K562 (cell line): Measurements from ENCODE around the gene NAB1. TPM values are rescaled to one million over a fixed set of nuclear protein-coding genes. Genes with fewer than 3 reads are reported as not detected.

Experiments used
- ATAC-seq: fragments of 200-7000 bp; cut with Tn5 transposase; 3 replicates; pipeline ENCODE4 v1.9.1; 2020; ENCODE audit warnings: moderate library complexity
- BruUV-seq: library from RNA; stranded (reverse); fragments of 400-500 nt; replicated peaks from 2 replicates; lab custom pipeline; 2021; lab: Mats Ljungman, UMichigan
- CTCF ChIA-PET: fragments of 300-600 bp; formaldehyde crosslinking; extraction: SDS; loops from one replicate; lab custom pipeline; 2021; ENCODE audit warnings: low intra/inter-chr PET ratio; lab: Yijun Ruan, JAX
- POLR2A ChIA-PET: fragments of 300-600, 350-650 bp; sonication (Branson Sonifier 250); formaldehyde crosslinking; extraction: SDS; loops from one replicate; lab custom pipeline; 2021; ENCODE audit warnings: antibody characterized with exemption, inconsistent platforms; lab: Yijun Ruan, JAX
- DNase-seq, 4 experiments: peaks; one replicate each; pipeline versions ENCODE4 v3.0.0 to v3.0.0-alpha.2; 2011 to 2018; ENCODE audit warnings: low spot score in 3 of 4, mixed read lengths in 3 of 4; ENCODE audit errors: extremely low read depth in 1 of 4
- FAIRE-seq: peaks from 2 replicates; lab custom pipeline; 2011; peaks lifted over from hg19 to GRCh38; lab: Jason Lieb, UNC
- H2AFZ ChIP-seq: 2 replicates; pipeline ENCODE4 v1.6.0; 2011; ENCODE audit warnings: low read depth, low read length, control low read depth, inconsistent platforms
- H3K27ac ChIP-seq: fragments of 200-600 bp; 3 replicates; pipeline ENCODE4 v1.8.0; 2011; ENCODE audit warnings: low read depth, mild to moderate bottlenecking, control low read depth, inconsistent platforms, low read length, moderate library complexity, mixed read lengths; ENCODE audit errors: extremely low read depth
- H3K27me3 ChIP-seq, 2 experiments: fragments of 300-600 bp in 1 of 2; 2 replicates in 1 of 2; 3 replicates in 1 of 2; pipeline versions ENCODE4 v1.6.0 to v1.8.0; 2011; ENCODE audit warnings: inconsistent platforms in 2 of 2, low read length in 2 of 2, mild to moderate bottlenecking in 1 of 2, mixed read lengths in 1 of 2, moderate library complexity in 1 of 2; ENCODE audit not compliant: control insufficient read depth in 2 of 2, insufficient read depth in 2 of 2
- H3K36me3 ChIP-seq: fragments of 300-600 bp; 3 replicates; pipeline ENCODE4 v1.8.0; 2011; ENCODE audit warnings: mild to moderate bottlenecking, low read length, inconsistent platforms; ENCODE audit not compliant: control insufficient read depth, insufficient read depth
- H3K4me1 ChIP-seq, 2 experiments: fragments of 200-600 bp in 1 of 2; replicated peaks in 1 of 2; 2 replicates in 1 of 2; 3 replicates in 1 of 2; pipeline versions ENCODE4 v1.5.1 to v1.8.0; 2011; ENCODE audit warnings: inconsistent platforms in 2 of 2, low read length in 2 of 2, mild to moderate bottlenecking in 1 of 2, mixed read lengths in 1 of 2, moderate library complexity in 1 of 2; ENCODE audit not compliant: control insufficient read depth in 2 of 2, insufficient read depth in 2 of 2
- H3K4me2 ChIP-seq: 2 replicates; pipeline ENCODE4 v1.6.1; 2011; ENCODE audit warnings: low read length, control low read depth, inconsistent platforms, mixed read lengths; ENCODE audit not compliant: insufficient read depth
- H3K4me3 ChIP-seq: fragments of 200-600 bp; sonication (generic), shearing (Covaris generic); 2 replicates; pipeline ENCODE4 v1.5.1; 2016; ENCODE audit warnings: control low read depth, inconsistent platforms
- H3K79me2 ChIP-seq: fragments of 200-600 bp; 3 replicates; pipeline ENCODE4 v1.8.0; 2011; ENCODE audit warnings: low read length, inconsistent platforms; ENCODE audit not compliant: control insufficient read depth, insufficient read depth
- H3K9ac ChIP-seq, 2 experiments: 2 replicates each; pipeline versions ENCODE4 v1.6.0 to v1.6.1; 2011; ENCODE audit warnings: low read depth in 2 of 2, low read length in 2 of 2, control low read depth in 1 of 2, inconsistent platforms in 1 of 2, mild to moderate bottlenecking in 1 of 2, mixed read lengths in 1 of 2; ENCODE audit not compliant: insufficient read depth in 1 of 2
- H3K9me1 ChIP-seq: one replicate; pipeline ENCODE4 v1.6.0; 2011; ENCODE audit warnings: inconsistent platforms, mild to moderate bottlenecking, low read length, moderate library complexity; ENCODE audit not compliant: control insufficient read depth, insufficient read depth
- H3K9me3 ChIP-seq: replicated peaks from 2 replicates; pipeline ENCODE4 v1.5.1; 2011; ENCODE audit warnings: low read depth, low read length, inconsistent platforms; ENCODE audit not compliant: control insufficient read depth, insufficient read depth
- H4K20me1 ChIP-seq: replicated peaks from 2 replicates; pipeline ENCODE4 v1.6.1; 2011; ENCODE audit warnings: low read length, inconsistent platforms, mixed read lengths; ENCODE audit not compliant: control insufficient read depth, insufficient read depth
- BHLHE40 ChIP-seq: IDR thresholded peaks from 2 replicates; pipeline ENCODE4 v1.6.1; 2011; ENCODE audit warnings: low read length, improper control_type of control experiment
- CREB3L1 ChIP-seq: fragments of 450-650 bp; IDR thresholded peaks from 2 replicates; pipeline ENCODE4 v1.6.1; 2014; ENCODE audit warnings: low read depth, mild to moderate bottlenecking, moderate library complexity, borderline replicate concordance
- MCM7 ChIP-seq, 2 experiments: fragments of 450-650 bp; IDR thresholded peaks; 2 replicates each; pipeline ENCODE4 v1.6.1; 2016 to 2018
- MTA1 ChIP-seq: fragments of 450-650 bp; IDR thresholded peaks from 2 replicates; pipeline ENCODE4 v1.6.1; 2017; ENCODE audit warnings: borderline replicate concordance
- OTX1 ChIP-seq: fragments of 450-650 bp; formaldehyde crosslinking; IDR thresholded peaks from 2 replicates; pipeline ENCODE4 v1.4.0; 2022; ENCODE audit warnings: mild to moderate bottlenecking
- SIRT6 ChIP-seq: IDR thresholded peaks from one replicate; pipeline ENCODE4 v1.6.1; 2012; ENCODE audit warnings: low read depth, mild to moderate bottlenecking, control low read depth, inconsistent platforms, low read length, moderate library complexity
- SRSF1 ChIP-seq: fragments of 200-400 bp; formaldehyde crosslinking; IDR thresholded peaks from 2 replicates; pipeline ENCODE4 v1.6.1; 2017; ENCODE audit warnings: mild to moderate bottlenecking, low read depth, low read length, moderate library complexity
- ZNF212 ChIP-seq: fragments of 450-650 bp; formaldehyde crosslinking; IDR thresholded peaks from 2 replicates; pipeline ENCODE4 v1.4.0; 2020; ENCODE audit warnings: mild to moderate bottlenecking
- WGBS: fragments of 100-300 bp; shearing (Covaris generic); methylation state at CpG from one replicate; pipeline ENCODE4 v1.1.6; 2016; ENCODE audit warnings: low coverage, mixed read lengths; ENCODE audit not compliant: insufficient coverage; ENCODE audit errors: missing lambda C conversion rate; 5-methylcytosine and 5-hydroxymethylcytosine counted together
- in situ Hi-C: fragments of 300-500 bp; cut with MboI; formaldehyde crosslinking; loops from 4 replicates; pipeline ENCODE4 v1.15.0; 2018; ENCODE audit warnings: inconsistent platforms, mixed read lengths
- intact Hi-C: fragments of 100-400 bp; cut with micrococcal nuclease; formaldehyde crosslinking; loops from 2 replicates; pipeline ENCODE4 v1.14.2; 2022
- polyA plus RNA-seq, 8 experiments: library from polyadenylated mRNA; depleted of rRNA in 4 of 8; stranded (reverse) in 5 of 8; unstranded in 3 of 8; fragments of >200 nt; fragmentation: Nextera tagmentation in 2 of 8; fragmentation: Illumina TruSeq in 1 of 8; extraction: Ambion mirVana in 2 of 8; extraction: Trizol in 1 of 8; gene quantifications; 2 replicates each; pipeline versions ENCODE4 v1.2.1 to v1.2.3, GENCODE V29; 2011 to 2014; ENCODE audit warnings: inconsistent platforms in 1 of 8, missing spikeins in 1 of 8
- total RNA-seq, 7 experiments: library from RNA; depleted of rRNA in 6 of 7; stranded (reverse); fragments of >200 nt in 6 of 7; fragmentation: Illumina TruSeq in 2 of 7; extraction: Trizol in 2 of 7; gene quantifications; 2 replicates each; pipeline versions ENCODE4 v1.2.1 to v1.2.3, GENCODE V29; 2011 to 2021; ENCODE audit warnings: low replicate concordance in 1 of 7
- TF ChIP-seq, protein P1 (sequence below): sonication (generic); formaldehyde crosslinking; IDR thresholded peaks from 2 replicates; pipeline ENCODE4 v1.8.0; 2022; ENCODE audit warnings: mild to moderate bottlenecking, missing genetic modification reagents

Gene NAB1
- total and polyA plus RNA-seq, 9 of the 15 experiments (the other 6 are each of a cell fraction or from before 2014, with no cell fraction given) = 3.1 to 23.0 (median 16.3) TPM

DNA sequence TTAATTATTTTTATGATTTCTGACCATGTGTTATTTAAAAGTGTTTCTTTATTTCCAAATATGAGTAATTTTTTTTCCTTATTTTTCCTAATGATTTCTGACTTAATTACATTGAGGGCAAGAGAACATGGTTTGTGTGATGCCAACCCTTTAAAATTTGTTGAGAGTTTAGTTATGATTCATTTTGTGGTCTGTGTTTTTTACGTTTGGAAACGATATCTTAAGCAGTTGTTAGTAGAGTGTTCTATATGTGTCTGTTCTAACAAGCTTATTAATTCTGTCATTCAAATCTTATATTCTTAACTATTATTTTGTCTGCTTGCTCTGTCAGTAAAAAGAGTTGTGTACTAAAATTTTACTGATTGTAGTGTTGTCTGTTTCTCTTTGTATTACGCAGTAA lies 15.0 kb downstream of the NAB1 start (continued):
- no peak for TF ChIP-seq BHLHE40
- TF ChIP-seq OTX1 (CRISPR knock-in tag) = no peak
- no peak for TF ChIP-seq ZNF212
- TF ChIP-seq MCM7 (IDR thresholded peaks at IDR 0.05) = no peak
- TF ChIP-seq MTA1 = no peak
- TF ChIP-seq, protein P1, sequence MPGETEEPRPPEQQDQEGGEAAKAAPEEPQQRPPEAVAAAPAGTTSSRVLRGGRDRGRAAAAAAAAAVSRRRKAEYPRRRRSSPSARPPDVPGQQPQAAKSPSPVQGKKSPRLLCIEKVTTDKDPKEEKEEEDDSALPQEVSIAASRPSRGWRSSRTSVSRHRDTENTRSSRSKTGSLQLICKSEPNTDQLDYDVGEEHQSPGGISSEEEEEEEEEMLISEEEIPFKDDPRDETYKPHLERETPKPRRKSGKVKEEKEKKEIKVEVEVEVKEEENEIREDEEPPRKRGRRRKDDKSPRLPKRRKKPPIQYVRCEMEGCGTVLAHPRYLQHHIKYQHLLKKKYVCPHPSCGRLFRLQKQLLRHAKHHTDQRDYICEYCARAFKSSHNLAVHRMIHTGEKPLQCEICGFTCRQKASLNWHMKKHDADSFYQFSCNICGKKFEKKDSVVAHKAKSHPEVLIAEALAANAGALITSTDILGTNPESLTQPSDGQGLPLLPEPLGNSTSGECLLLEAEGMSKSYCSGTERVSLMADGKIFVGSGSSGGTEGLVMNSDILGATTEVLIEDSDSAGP = no peak
- no peak for TF ChIP-seq SIRT6
- TF ChIP-seq, all 486 proteins: peak for 0

- ChIA-PET CTCF (no interaction called here), POLR2A (no interaction called here)
- Histone ChIP-seq H3K79me2 (peaks cover 88% of the 10 kb centered on the region), H3K27me3 (no peaks in the 10 kb centered on the region), H3K4me3 (no peak overlapping the region), H3K9me1 (no peaks in the 10 kb centered on the region), H4K20me1 (no peaks in the 10 kb centered on the region), H3K4me1 (peaks cover 7 to 22% of the 10 kb centered on the region in 2 experiments; a peak in 4 of 5 replicates), H3K36me3 (peaks cover 22% of the 10 kb centered on the region), H3K9me3 (no peaks in the 10 kb centered on the region), H3K27ac (no peak overlapping the region), H3K9ac (no peak overlapping the region), H2AFZ (no peak overlapping the region), H3K4me2 (no peak overlapping the region)
- intact Hi-C loops = no loop called here
- in situ Hi-C loops = no loop called here
- FAIRE-seq = no peak
- TF ChIP-seq CREB3L1 = no peak
- TF ChIP-seq SRSF1 = no peak
- no peak for DNase-seq
- no TSS peak for BruUV-seq
- ATAC-seq = no peak
- WGBS = 60% methylated on average over 2 of the region's 2 CpGs
These were observed 15.4 kb downstream of the NAB1 start for GRCh38 chr2:190664240-190664639.
